ENCODE data around the gene DDX23.

The DDX23 gene

GRCh38 chr12:48794870-48795269 lies 57.1 kb downstream of the DDX23 start:
- no peak for DNase-seq

- DNase-seq: no peak
These were observed 58.3 kb downstream of the DDX23 start for GRCh38 chr12:48793696-48794095.

- DNase-seq: no peak
These were observed 62.1 kb downstream of the DDX23 start for GRCh38 chr12:48789858-48790326.

GRCh38 chr12:48788854-48789775 lies 62.8 kb downstream of the DDX23 start, which contains the start of gene ADCY6:
Gene ADCY6, minus strand, starts transcription at chr12:48789089. Its CDS starts 5,655 bp downstream, at chr12:48783434.
- DNase-seq: no peak

GRCh38 chr12:48788524-48788853 lies 63.5 kb downstream of the DDX23 start:
- no peak for DNase-seq

GRCh38 chr12:48787791-48788523 lies 64.0 kb downstream of the DDX23 start:
- no peak for DNase-seq

GRCh38 chr12:48786591-48787544 lies 65.1 kb downstream of the DDX23 start:
- no peak for DNase-seq

GRCh38 chr12:48783432-48783831 lies 68.5 kb downstream of the DDX23 start:
- no peak for DNase-seq

GRCh38 chr12:48782457-48783395 lies 69.2 kb downstream of the DDX23 start:
- no peak for DNase-seq

GRCh38 chr12:48781750-48782456 lies 70.1 kb downstream of the DDX23 start:
- no peak for DNase-seq

GRCh38 chr12:48780381-48781025 lies 71.5 kb downstream of the DDX23 start:
- no peak for DNase-seq

GRCh38 chr12:48779869-48780268 lies 72.1 kb downstream of the DDX23 start:
- no peak for DNase-seq

Data from NCI-H1417 treated with DMSO at 0.1 percent for 48 hours (cell line).